Measurements from ENCODE around the gene MX1. TPM values are rescaled to one million over a fixed set of nuclear protein-coding genes. Genes with fewer than 3 reads are reported as not detected.

MX1 gene
- total and polyA plus RNA-seq, 4 experiments from 2014 or later, result 47.8 to 80.6 (median 74.5) TPM

DNA sequence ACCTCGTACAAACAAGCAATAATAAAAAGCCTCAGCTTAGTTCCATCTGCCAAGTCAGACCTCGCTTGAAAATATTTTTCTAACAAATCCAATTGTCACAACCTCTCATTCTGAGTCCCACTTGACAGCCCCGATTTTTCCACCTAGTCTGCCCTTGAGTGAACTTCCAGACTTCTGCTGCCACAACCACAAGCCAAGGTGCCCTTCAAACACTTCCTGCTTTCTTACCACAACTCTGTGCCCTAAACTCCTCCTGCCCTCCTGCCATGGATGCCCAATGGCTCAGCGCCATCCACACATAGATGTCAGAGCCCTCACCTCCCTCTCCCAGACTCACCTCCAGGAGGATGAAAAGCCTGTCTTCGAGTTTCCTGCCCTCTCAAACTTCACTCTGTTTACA is 78.0 kb downstream of the MX1 start:
- ChIA-PET CTCF (ENCODE audit: partially characterized antibody) (no interaction called here), POLR2A (ENCODE audit: partially characterized antibody) (no interaction called here)
- no peaks in the 10 kb centered on the region for H3K36me3 ChIP-seq (ENCODE audit: insufficient read depth, low read length)
- peak overlapping the region in 1 of 8 donors; percentile 41 for H3K4me3 Mint-ChIP-seq
- H3K4me1 Mint-ChIP-seq, result peaks cover 0 to 8% (median 6%) of the 10 kb centered on the region in 4 donors
- peak overlapping the region in 1 of 7 donors; percentile 1 for H3K27ac Mint-ChIP-seq
- no peaks in the 10 kb centered on the region for H3K36me3 Mint-ChIP-seq
- H3K27me3 ChIP-seq (ENCODE audit: insufficient read depth, low read length), result peaks cover 10% of the 10 kb centered on the region
- peaks cover 32 to 38% of the 10 kb centered on the region in 2 donors for H3K27me3 Mint-ChIP-seq
- H3K27ac ChIP-seq (ENCODE audit: low read depth, low read length), result no peak overlapping the region
- no peak for DNase-seq
- intact Hi-C loops (cut with micrococcal nuclease), result no loop called here
- no peak overlapping the region for H3K4me3 ChIP-seq (ENCODE audit: low read length in 2 of 2)
- H3K9me3 ChIP-seq (ENCODE audit: control insufficient read depth in 1 of 2, low read length in 2 of 2), result no peaks in the 10 kb centered on the region
- peaks cover 0 to under 1% (median 0%) of the 10 kb centered on the region in 8 donors for H3K9me3 Mint-ChIP-seq
- H3K4me1 ChIP-seq (ENCODE audit: insufficient read depth, low read length), result no peaks in the 10 kb centered on the region

- Histone ChIP-seq H3K4me1 (ENCODE audit: insufficient read depth, low read length) (no peaks in the 10 kb centered on the region), H3K36me3 (ENCODE audit: insufficient read depth, low read length) (no peaks in the 10 kb centered on the region), H3K9me3 (ENCODE audit: control insufficient read depth in 1 of 2, low read length in 2 of 2) (no peaks in the 10 kb centered on the region), H3K27me3 (ENCODE audit: insufficient read depth, low read length) (peaks cover 10% of the 10 kb centered on the region), H3K4me3 (ENCODE audit: low read length in 2 of 2) (no peak overlapping the region), H3K27ac (ENCODE audit: low read depth, low read length) (no peak overlapping the region)
- CTCF ChIA-PET (ENCODE audit: partially characterized antibody), result no interaction called here
- Mint-ChIP-seq H3K9me3 (peaks cover 0 to 1% (median 0%) of the 10 kb centered on the region in 8 donors), H3K4me1 (peaks cover 0 to 10% (median 7%) of the 10 kb centered on the region in 4 donors), H3K27ac (no peak overlapping the region), H3K27me3 (peaks cover 35 to 46% of the 10 kb centered on the region in 2 donors), H3K4me3 (peak overlapping the region in 1 of 8 donors; percentile 48), H3K36me3 (no peaks in the 10 kb centered on the region)
- intact Hi-C loops (cut with micrococcal nuclease), result no loop called here
- no peak for DNase-seq
- POLR2A ChIA-PET (ENCODE audit: partially characterized antibody), result no interaction called here
These were observed 80.1 kb downstream of the MX1 start for GRCh38 chr21:41506005-41506594.

GRCh38 chr21:41506611-41507520 is 80.8 kb downstream of the MX1 start:
- H3K4me3 Mint-ChIP-seq, result peak overlapping the region in 2 of 8 donors; percentile 22 to 48
- POLR2A ChIA-PET (ENCODE audit: partially characterized antibody), result no interaction called here

GRCh38 chr21:41507521-41508414 is 81.7 kb downstream of the MX1 start, which contains the start of gene TMPRSS2:
Gene TMPRSS2 (minus strand): TSS chr21:41508158. CDS start chr21:41498133, 10,025 bp downstream.
- Histone ChIP-seq H3K27ac (ENCODE audit: low read depth, low read length) (no peak within 1 kb of the TSS), H3K4me3 (ENCODE audit: low read length in 2 of 2) (no peak within 1 kb of the TSS), H3K4me1 (ENCODE audit: insufficient read depth, low read length) (no peaks in the 10 kb centered on the region), H3K27me3 (ENCODE audit: insufficient read depth, low read length) (peaks cover 10% of the 10 kb centered on the region), H3K36me3 (ENCODE audit: insufficient read depth, low read length) (no peaks in the 10 kb centered on the region), H3K9me3 (ENCODE audit: control insufficient read depth in 1 of 2, low read length in 2 of 2) (no peaks in the 10 kb centered on the region)
- DNase-seq, result no peak
- H3K4me1 Mint-ChIP-seq, result peaks cover 0 to 10% (median 7%) of the 10 kb centered on the region in 4 donors
- peaks cover 29 to 42% of the 10 kb centered on the region in 2 donors for H3K27me3 Mint-ChIP-seq
- intact Hi-C loops (cut with micrococcal nuclease), result no loop called here
- H3K27ac Mint-ChIP-seq, result no peak within 1 kb of the TSS
- ChIA-PET CTCF (ENCODE audit: partially characterized antibody) (no interaction called here), POLR2A (ENCODE audit: partially characterized antibody) (no interaction called here)
- peak within 1 kb of the TSS in 3 of 8 donors; percentile 22 to 46 (median 26) for H3K4me3 Mint-ChIP-seq
- no peaks in the 10 kb centered on the region for H3K36me3 Mint-ChIP-seq
- H3K9me3 Mint-ChIP-seq, result peaks cover 0 to 1% (median 0%) of the 10 kb centered on the region in 8 donors

More at GRCh38 chr21:41506611-41507520, 80.8 kb downstream of the MX1 start:
- Mint-ChIP-seq H3K9me3 (peaks cover 0 to 1% (median 0%) of the 10 kb centered on the region in 8 donors), H3K27me3 (peaks cover 33 to 47% of the 10 kb centered on the region in 2 donors), H3K4me1 (peaks cover 0 to 10% (median 7%) of the 10 kb centered on the region in 4 donors), H3K27ac (no peak overlapping the region), H3K36me3 (no peaks in the 10 kb centered on the region)
- CTCF ChIA-PET (ENCODE audit: partially characterized antibody), result no interaction called here
- intact Hi-C loops (cut with micrococcal nuclease), result no loop called here
- H3K9me3 ChIP-seq (ENCODE audit: control insufficient read depth in 1 of 2, low read length in 2 of 2), result no peaks in the 10 kb centered on the region
- H3K27me3 ChIP-seq (ENCODE audit: insufficient read depth, low read length), result peaks cover 10% of the 10 kb centered on the region
- H3K4me1 ChIP-seq (ENCODE audit: insufficient read depth, low read length), result no peaks in the 10 kb centered on the region
- H3K4me3 ChIP-seq (ENCODE audit: low read length in 2 of 2), result no peak overlapping the region
- no peaks in the 10 kb centered on the region for H3K36me3 ChIP-seq (ENCODE audit: insufficient read depth, low read length)
- no peak for DNase-seq
- no peak overlapping the region for H3K27ac ChIP-seq (ENCODE audit: low read depth, low read length)

DNA sequence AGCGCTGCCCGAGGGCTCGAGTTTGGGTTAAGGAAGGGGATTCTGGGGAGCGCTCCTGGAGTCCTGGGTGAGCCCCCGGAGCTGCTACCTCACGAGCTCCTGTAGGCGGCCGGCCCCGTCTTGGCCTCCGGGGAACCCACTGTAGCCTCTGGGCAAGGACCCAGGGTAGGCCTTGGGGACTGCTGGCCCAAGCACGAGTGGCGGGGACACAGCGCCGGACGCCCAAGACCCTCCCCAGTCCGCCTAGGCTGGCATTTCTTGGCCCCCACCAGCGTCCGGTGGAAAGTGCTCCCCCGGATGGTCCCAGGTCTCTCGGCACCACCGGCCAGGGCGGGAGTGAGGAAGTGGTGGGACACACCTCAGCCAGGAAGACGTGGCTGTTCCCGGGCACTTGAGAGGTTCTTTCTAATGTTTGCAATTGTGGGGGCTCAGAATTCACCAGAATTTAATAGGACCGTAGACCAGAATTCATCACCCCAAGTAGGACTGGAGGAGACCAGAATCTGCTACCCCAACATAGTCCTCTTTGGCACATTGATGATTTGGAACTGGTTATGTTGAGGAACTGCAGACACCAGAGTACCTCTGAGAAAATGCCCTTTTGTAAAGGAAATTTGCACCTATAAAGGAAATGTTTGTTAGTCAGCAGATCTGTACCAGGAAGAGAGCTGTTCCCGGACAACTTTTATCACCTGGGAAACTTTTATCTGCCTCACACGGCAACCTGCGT is 82.5 kb downstream of the MX1 start:
- Mint-ChIP-seq H3K27me3 (peaks cover 29 to 42% of the 10 kb centered on the region in 2 donors), H3K9me3 (peaks cover 0 to 1% (median 0%) of the 10 kb centered on the region in 8 donors), H3K27ac (no peak overlapping the region), H3K36me3 (no peaks in the 10 kb centered on the region), H3K4me3 (peak overlapping the region in 1 of 8 donors; percentile 46), H3K4me1 (peaks cover 0 to 10% (median 7%) of the 10 kb centered on the region in 4 donors)
- Histone ChIP-seq H3K27me3 (ENCODE audit: insufficient read depth, low read length) (peaks cover 10% of the 10 kb centered on the region), H3K9me3 (ENCODE audit: control insufficient read depth in 1 of 2, low read length in 2 of 2) (no peaks in the 10 kb centered on the region), H3K36me3 (ENCODE audit: insufficient read depth, low read length) (no peaks in the 10 kb centered on the region), H3K4me3 (ENCODE audit: low read length in 2 of 2) (no peak overlapping the region), H3K4me1 (ENCODE audit: insufficient read depth, low read length) (no peaks in the 10 kb centered on the region), H3K27ac (ENCODE audit: low read depth, low read length) (no peak overlapping the region)
- ChIA-PET CTCF (ENCODE audit: partially characterized antibody) (no interaction called here), POLR2A (ENCODE audit: partially characterized antibody) (no interaction called here)
- DNase-seq, result no peak
- intact Hi-C loops (cut with micrococcal nuclease), result no loop called here
